HFFc6 (cell line): ENCODE data around the gene GALNTL6. TPM values are rescaled to one million over a fixed set of nuclear protein-coding genes. Genes with fewer than 3 reads are reported as not detected.

Source experiments
- DNase-seq: peaks from one replicate; pipeline ENCODE4 v3.0.0-alpha.2; 2018
- H3K27ac Mint-ChIP-seq: 2 replicates; pipeline ENCODE4 v1.8.0; 2020; ENCODE audit warnings: mild to moderate bottlenecking, mixed read lengths
- H3K27me3 Mint-ChIP-seq: 2 replicates; pipeline ENCODE4 v1.8.0; 2021; ENCODE audit warnings: mild to moderate bottlenecking, moderate library complexity, mixed read lengths; ENCODE audit not compliant: insufficient read depth
- H3K36me3 Mint-ChIP-seq: 2 replicates; pipeline ENCODE4 v1.8.0; 2021; ENCODE audit warnings: low read depth, mixed read lengths
- H3K4me1 Mint-ChIP-seq: 2 replicates; pipeline ENCODE4 v1.8.0; 2020; ENCODE audit warnings: low read depth, mixed read lengths
- H3K4me3 Mint-ChIP-seq: 2 replicates; pipeline ENCODE4 v1.8.0; 2020; ENCODE audit warnings: mild to moderate bottlenecking, moderate library complexity, mixed read lengths
- H3K9me3 Mint-ChIP-seq: 2 replicates; pipeline ENCODE4 v1.8.0; 2020; ENCODE audit warnings: mild to moderate bottlenecking, mixed read lengths
- CTCF ChIP-seq: fragments of 200-600 bp; sonication (generic); IDR thresholded peaks from 2 replicates; pipeline ENCODE4 v1.5.0; 2021; ENCODE audit warnings: antibody characterized with exemption, mild to moderate bottlenecking
- total RNA-seq, 6 experiments: library from RNA; stranded (reverse); fragmentation: NEBNext Ultra II Directional; extraction: Animal tissue kit (Norgen Biotek cat#: 25700); gene quantifications; 2 replicates in 1 of 6; 3 replicates in 5 of 6; pipeline ENCODE4 v1.2.3, GENCODE V29; 2021

The GALNTL6 gene
- total RNA-seq, 6 experiments from 2014 or later: 0.07 TPM; not detected in 5

GRCh38 chr4:172515266-172515879, 702.2 kb downstream of the GALNTL6 start:
- Mint-ChIP-seq H3K9me3 (peaks cover 38% of the 10 kb centered on the region), H3K4me3 (no peak overlapping the region), H3K27ac (no peak overlapping the region), H3K4me1 (no peaks in the 10 kb centered on the region), H3K36me3 (peaks cover 5% of the 10 kb centered on the region; the same call in 1 of the 2 replicates), H3K27me3 (no peaks in the 10 kb centered on the region; the same call in 1 of the 2 replicates)
- TF ChIP-seq CTCF: no peak
- DNase-seq: no peak

GRCh38 chr4:172517391-172517790, 704.2 kb downstream of the GALNTL6 start:
- H3K4me1 Mint-ChIP-seq: no peaks in the 10 kb centered on the region
- TF ChIP-seq CTCF: no peak
- no peaks in the 10 kb centered on the region; the same call in 1 of the 2 replicates for H3K27me3 Mint-ChIP-seq
- no peak overlapping the region for H3K4me3 Mint-ChIP-seq
- H3K27ac Mint-ChIP-seq: no peak overlapping the region
- peaks cover 30% of the 10 kb centered on the region for H3K9me3 Mint-ChIP-seq
- no peak for DNase-seq
- peaks cover 5% of the 10 kb centered on the region; the same call in 1 of the 2 replicates for H3K36me3 Mint-ChIP-seq

GRCh38 chr4:172521248-172521647, 708.0 kb downstream of the GALNTL6 start:
- DNase-seq: no peak

GRCh38 chr4:172521680-172522079, 708.5 kb downstream of the GALNTL6 start:
- Mint-ChIP-seq H3K9me3 (peaks cover 7% of the 10 kb centered on the region), H3K4me3 (no peak overlapping the region), H3K27me3 (no peaks in the 10 kb centered on the region), H3K4me1 (no peaks in the 10 kb centered on the region), H3K27ac (no peak overlapping the region), H3K36me3 (no peaks in the 10 kb centered on the region)
- DNase-seq: no peak
- TF ChIP-seq CTCF: no peak

More at GRCh38 chr4:172521248-172521647, 708.0 kb downstream of the GALNTL6 start:
- Mint-ChIP-seq H3K9me3 (peaks cover 9% of the 10 kb centered on the region), H3K36me3 (no peaks in the 10 kb centered on the region), H3K4me3 (no peak overlapping the region), H3K27me3 (no peaks in the 10 kb centered on the region), H3K27ac (no peak overlapping the region), H3K4me1 (no peaks in the 10 kb centered on the region)
- no peak for TF ChIP-seq CTCF

- H3K4me1 Mint-ChIP-seq: no peaks in the 10 kb centered on the region
- H3K4me3 Mint-ChIP-seq: no peak overlapping the region
- no peak for DNase-seq
- no peaks in the 10 kb centered on the region for H3K27me3 Mint-ChIP-seq
- no peaks in the 10 kb centered on the region for H3K36me3 Mint-ChIP-seq
- no peak overlapping the region for H3K27ac Mint-ChIP-seq
- TF ChIP-seq CTCF: no peak
- H3K9me3 Mint-ChIP-seq: peaks cover 12% of the 10 kb centered on the region; the same call in 1 of the 2 replicates
Observed at GRCh38 chr4:172543249-172543648, 730.0 kb downstream of the GALNTL6 start.
